Measurements from ENCODE around the gene DAP. TPM values are rescaled to one million over a fixed set of nuclear protein-coding genes. Genes with fewer than 3 reads are reported as not detected.
"Not testable (repeated sequence)": the region's sequence is repeated elsewhere in the genome, so short reads cannot be mapped to it uniquely, and the experiment has no call there.

The DAP gene
- total RNA-seq, 1 donor from 2014 or later = 25.8 TPM

- H3K4me3 ChIP-seq (ENCODE audit: low read depth, low read length) = no peak overlapping the region
- no peak for TF ChIP-seq CTCF (conservative IDR thresholded peaks at IDR 0.05; ENCODE audit: low read depth, low read length)
- no peak for DNase-seq (ENCODE audit: low read depth)
These were observed 115.4 kb downstream of the DAP start for GRCh38 chr5:10645671-10646070.

- no peak for DNase-seq (ENCODE audit: low read depth)
- no peak overlapping the region for H3K4me3 ChIP-seq (ENCODE audit: low read depth, low read length)
- no peak for TF ChIP-seq CTCF (conservative IDR thresholded peaks at IDR 0.05; ENCODE audit: low read depth, low read length)
These were observed 115.9 kb downstream of the DAP start for GRCh38 chr5:10645146-10645545.

GRCh38 chr5:10644192-10644591 is 116.8 kb downstream of the DAP start:
- H3K4me3 ChIP-seq (ENCODE audit: low read depth, low read length) = no peak overlapping the region
- DNase-seq (ENCODE audit: low read depth) = no peak
- TF ChIP-seq CTCF (conservative IDR thresholded peaks at IDR 0.05; ENCODE audit: low read depth, low read length) = no peak

- no peak for DNase-seq (ENCODE audit: low read depth)
- TF ChIP-seq CTCF (conservative IDR thresholded peaks at IDR 0.05; ENCODE audit: low read depth, low read length) = no peak
- H3K4me3 ChIP-seq (ENCODE audit: low read depth, low read length) = no peak overlapping the region
These were observed 118.7 kb downstream of the DAP start for GRCh38 chr5:10642367-10642766.

GRCh38 chr5:10639846-10640368 is 121.1 kb downstream of the DAP start:
- no peak overlapping the region for H3K4me3 ChIP-seq (ENCODE audit: low read depth, low read length)
- no peak for TF ChIP-seq CTCF (conservative IDR thresholded peaks at IDR 0.05; ENCODE audit: low read depth, low read length)
- no peak for DNase-seq (ENCODE audit: low read depth)

- H3K4me3 ChIP-seq (ENCODE audit: low read depth, low read length); DNase-seq (ENCODE audit: low read depth): not testable (repeated sequence)
These were observed 122.3 kb downstream of the DAP start for GRCh38 chr5:10638723-10639122.

- no peak for DNase-seq (ENCODE audit: low read depth)
- no peak overlapping the region for H3K4me3 ChIP-seq (ENCODE audit: low read depth, low read length)
- TF ChIP-seq CTCF (conservative IDR thresholded peaks at IDR 0.05; ENCODE audit: low read depth, low read length) = no peak
These were observed 123.1 kb downstream of the DAP start for GRCh38 chr5:10637944-10638343.

Data from epithelial cell of proximal tubule (primary cell).